Fibroblast of upper back skin (primary cell): Measurements from ENCODE around the gene HOXA6.

ENCODE experiments used
- DNase-seq: peaks from one replicate; pipeline ENCODE4 v3.0.0-alpha.2; 2013

The HOXA6 gene

GRCh38 chr7:27184337-27185012 is 36.9 kb upstream of the HOXA6 start:
- no peak for DNase-seq

GRCh38 chr7:27183682-27184336 is 36.2 kb upstream of the HOXA6 start:
- DNase-seq, result no peak

- DNase-seq, result no peak
These were observed 35.5 kb upstream of the HOXA6 start for GRCh38 chr7:27182861-27183681.

GRCh38 chr7:27182285-27182841 is 34.8 kb upstream of the HOXA6 start:
- no peak for DNase-seq

- no peak for DNase-seq
These were observed 34.3 kb upstream of the HOXA6 start for GRCh38 chr7:27181795-27182275.

- DNase-seq, result no peak
These were observed 33.2 kb upstream of the HOXA6 start for GRCh38 chr7:27180431-27181420.

- peak; percentile 59 for DNase-seq
These were observed 32.2 kb upstream of the HOXA6 start for GRCh38 chr7:27179503-27180430.

GRCh38 chr7:27179030-27179429 is 31.5 kb upstream of the HOXA6 start:
- no peak for DNase-seq

GRCh38 chr7:27178366-27178765 is 30.8 kb upstream of the HOXA6 start:
- DNase-seq, result no peak

- DNase-seq, result no peak
These were observed 30.3 kb upstream of the HOXA6 start for GRCh38 chr7:27177795-27178320.

- DNase-seq, result no peak
These were observed 29.6 kb upstream of the HOXA6 start for GRCh38 chr7:27176962-27177794.

- DNase-seq, result no peak
These were observed 28.9 kb upstream of the HOXA6 start for GRCh38 chr7:27176524-27176845.

GRCh38 chr7:27175626-27176523 is 28.3 kb upstream of the HOXA6 start:
- no peak for DNase-seq

- no peak for DNase-seq
These were observed 27.5 kb upstream of the HOXA6 start for GRCh38 chr7:27174874-27175625.

- DNase-seq, result no peak
These were observed 26.6 kb upstream of the HOXA6 start, which contains the start of gene HOXA10 for GRCh38 chr7:27173956-27174873. HOXA10 (minus strand) TSS chr7:27174320; CDS start chr7:27174306, 14 bp downstream.

- DNase-seq, result no peak
These were observed 26.0 kb upstream of the HOXA6 start for GRCh38 chr7:27173511-27173955.
